Subcutaneous adipose tissue (tissue), 4 donors: ENCODE data around the gene DNAJA2. TPM values are rescaled to one million over a fixed set of nuclear protein-coding genes. Genes with fewer than 3 reads are reported as not detected.

Source experiments
- CTCF ChIP-seq: fragments of 450-650 bp; IDR thresholded peaks from one replicate; pipeline ENCODE4 v1.5.1; 2016; ENCODE audit warnings: low read depth, mild to moderate bottlenecking, control low read depth, antibody characterized with exemption, moderate library complexity
- total RNA-seq, 4 donors: library from RNA; depleted of rRNA; stranded (reverse); fragments of >200 nt; gene quantifications; one replicate each; pipeline ENCODE4 v1.1.0, GENCODE V29; 2016

Gene DNAJA2
- total RNA-seq, 4 donors from 2014 or later, result 48.8 to 58.8 (median 54.1) TPM

- TF ChIP-seq CTCF, result no peak
These were observed 67.0 kb downstream of the DNAJA2 start for GRCh38 chr16:46906360-46907060.

Other genes starting within 250 kb of the DNAJA2 start
- 1 to 10 TPM in 1 of 4 donors, under 1 TPM in 3; 0.17 to 2.6 (median 0.49) TPM for gene MYLK3, start 225.3 kb downstream of the DNAJA2 start, total RNA-seq
- 1 to 10 TPM; 2.6 to 6.8 (median 5.1) TPM for gene C16orf87, start 142.5 kb downstream of the DNAJA2 start, total RNA-seq
- gene GPT2, start 89.3 kb downstream of the DNAJA2 start, total RNA-seq, result 100 to 1,000 TPM in 1 of 4 donors, 10 to 100 TPM in 3; 35.5 to 291 (median 52.1) TPM
- 1 to 10 TPM in 2 of 4 donors, under 1 TPM in 2; 0.44 to 2.4 (median 1.1) TPM for gene NETO2, start 170.3 kb upstream of the DNAJA2 start, total RNA-seq